SK-N-MC (cell line): ENCODE results near the gene TP53AIP1.

ENCODE experiments used
- EZH2 ChIP-seq: fragments of 200-600 bp; sonication (generic); IDR thresholded peaks from one replicate; pipeline ENCODE4 v1.6.1; 2017; ENCODE audit warnings: antibody characterized with exemption
- POLR2AphosphoS5 ChIP-seq: IDR thresholded peaks from 2 replicates; pipeline ENCODE4 v1.6.1; 2012; ENCODE audit warnings: mild to moderate bottlenecking, low read depth, low read length, borderline replicate concordance

GRCh38 chr11:128911239-128911638 is 31.4 kb downstream of the TP53AIP1 start:
- TF ChIP-seq EZH2 (no peak), POLR2AphosphoS5 (no peak)
